Liver (tissue), 9 donors: ENCODE results near the gene TAF7. TPM values are rescaled to one million over a fixed set of nuclear protein-coding genes. Genes with fewer than 3 reads are reported as not detected.

Experiments used
- DNase-seq: peaks from one replicate; pipeline ENCODE4 v3.0.0-alpha.2; 2017; ENCODE audit warnings: low spot score
- H3K27ac ChIP-seq, 2 donors: one replicate each; pipeline ENCODE4 v1.7.0; 2013; ENCODE audit warnings: inconsistent platforms in 2 of 2, low read length in 2 of 2, control low read depth in 1 of 2, low read depth in 1 of 2, mild to moderate bottlenecking in 1 of 2
- H3K27me3 ChIP-seq, 4 donors: one replicate each; pipeline versions ENCODE4 v1.6.1 to v1.7.0; 2013; ENCODE audit warnings: low read length in 3 of 4, inconsistent platforms in 1 of 4, mild to moderate bottlenecking in 1 of 4, moderate library complexity in 1 of 4; ENCODE audit not compliant: control insufficient read depth in 4 of 4, insufficient read depth in 4 of 4
- H3K36me3 ChIP-seq, 4 donors: one replicate each; pipeline versions ENCODE4 v1.6.1 to v1.7.0; 2013; ENCODE audit warnings: low read length in 3 of 4, mild to moderate bottlenecking in 3 of 4, low read depth in 1 of 4, moderate library complexity in 1 of 4; ENCODE audit not compliant: control insufficient read depth in 4 of 4, insufficient read depth in 3 of 4
- H3K4me1 ChIP-seq, 4 donors: one replicate each; pipeline versions ENCODE4 v1.6.1 to v1.7.0; 2013; ENCODE audit warnings: low read length in 3 of 4, mild to moderate bottlenecking in 3 of 4, moderate library complexity in 1 of 4; ENCODE audit not compliant: control insufficient read depth in 4 of 4, insufficient read depth in 4 of 4
- H3K4me3 ChIP-seq, 3 donors: one replicate each; pipeline versions ENCODE4 v1.6.1 to v1.7.0; 2013; ENCODE audit warnings: low read length in 3 of 3, control low read depth in 1 of 3, low read depth in 1 of 3, mild to moderate bottlenecking in 1 of 3
- H3K9ac ChIP-seq, 2 donors: one replicate each; pipeline ENCODE4 v1.7.0; 2013; ENCODE audit warnings: low read length in 2 of 2, mild to moderate bottlenecking in 2 of 2, moderate library complexity in 2 of 2, control low read depth in 1 of 2, low read depth in 1 of 2
- H3K9me3 ChIP-seq, 4 donors: one replicate each; pipeline versions ENCODE4 v1.6.1 to v1.7.0; 2013; ENCODE audit warnings: low read length in 3 of 4; ENCODE audit not compliant: control insufficient read depth in 4 of 4
- CTCF ChIP-seq: fragments of 150-350 bp; IDR thresholded peaks from 2 replicates; pipeline ENCODE4 v1.5.1; 2017; ENCODE audit warnings: improper control_type of control experiment, low read depth, low read length; ENCODE audit not compliant: missing input control
- EGR1 ChIP-seq, 2 donors: IDR thresholded peaks; 2 replicates each; pipeline ENCODE4 v1.6.1; 2016 to 2018; ENCODE audit warnings: antibody characterized with exemption in 2 of 2, low read depth in 2 of 2
- FOXA1 ChIP-seq: IDR thresholded peaks from 2 replicates; pipeline ENCODE4 v1.6.1; 2016; ENCODE audit warnings: antibody characterized with exemption
- FOXA2 ChIP-seq: IDR thresholded peaks from 2 replicates; pipeline ENCODE4 v1.6.1; 2016; ENCODE audit warnings: antibody characterized with exemption
- GABPA ChIP-seq, 2 donors: IDR thresholded peaks in 1 of 2; conservative IDR thresholded peaks in 1 of 2; 2 replicates each; pipeline ENCODE4 v1.6.1; 2016; ENCODE audit warnings: antibody characterized with exemption in 2 of 2, mild to moderate bottlenecking in 1 of 2, moderate library complexity in 1 of 2
- HNF4G ChIP-seq: IDR thresholded peaks from 2 replicates; pipeline ENCODE4 v1.6.1; 2016; ENCODE audit warnings: antibody characterized with exemption
- JUND ChIP-seq, 2 donors: IDR thresholded peaks; 2 replicates each; pipeline ENCODE4 v1.6.1; 2016; ENCODE audit warnings: antibody characterized with exemption in 2 of 2
- MAX ChIP-seq: IDR thresholded peaks from 2 replicates; pipeline ENCODE4 v1.6.1; 2016; ENCODE audit warnings: antibody characterized with exemption
- RAD21 ChIP-seq, 2 donors: IDR thresholded peaks; 2 replicates each; pipeline ENCODE4 v1.6.1; 2016; ENCODE audit warnings: antibody characterized with exemption in 2 of 2, mild to moderate bottlenecking in 2 of 2
- REST ChIP-seq: IDR thresholded peaks from 2 replicates; pipeline ENCODE4 v1.6.1; 2016; ENCODE audit warnings: antibody characterized with exemption, mild to moderate bottlenecking
- RXRA ChIP-seq, 2 donors: IDR thresholded peaks; 2 replicates each; pipeline ENCODE4 v1.6.1; 2017 to 2018; ENCODE audit warnings: antibody characterized with exemption in 2 of 2, mild to moderate bottlenecking in 1 of 2
- TAF1 ChIP-seq: conservative IDR thresholded peaks from 2 replicates; pipeline ENCODE4 v1.6.1; 2016; ENCODE audit warnings: antibody characterized with exemption, mild to moderate bottlenecking
- YY1 ChIP-seq: IDR thresholded peaks from 2 replicates; pipeline ENCODE4 v1.6.1; 2016; ENCODE audit warnings: antibody characterized with exemption, mild to moderate bottlenecking
- WGBS: extraction: QIAGEN DNeasy Blood & Tissue Kit; methylation state at CpG from one replicate; pipeline ENCODE4 v1.1.7; 2013; 5-methylcytosine and 5-hydroxymethylcytosine counted together
- polyA plus RNA-seq, 2 donors: library from polyadenylated mRNA; stranded (reverse) in 1 of 2; unstranded in 1 of 2; fragments of 200-250 nt in 1 of 2; fragments of >200 nt in 1 of 2; fragmentation: Nextera tagmentation in 1 of 2; extraction: Ambion mirVana in 1 of 2; gene quantifications; one replicate each; pipeline versions ENCODE4 v1.2.1 to v1.2.3, GENCODE V29; 2013 to 2015
- total RNA-seq, 2 donors: library from RNA; depleted of rRNA; stranded (reverse); fragments of >200 nt; gene quantifications; one replicate each; pipeline ENCODE4 v1.2.3, GENCODE V29; 2014
- donor health status: healthy.
- donor health status: healthy.
- donor health status: healthy.
- donor health status: healthy.
- donor health status: healthy.

The TAF7 gene
- total and polyA plus RNA-seq, 4 donors = 23.5 to 36.3 (median 28.2) TPM

GRCh38 chr5:141343953-141344463, 23.4 kb upstream of the TAF7 start:
- no peak for DNase-seq
- WGBS = 26% methylated on average over 31 of the region's 31 CpGs
- peaks cover 0 to 13% (median 6%) of the 10 kb centered on the region in 4 donors for H3K27me3 ChIP-seq
- H3K9ac ChIP-seq = no peak overlapping the region
- no peak overlapping the region for H3K27ac ChIP-seq
- H3K4me1 ChIP-seq = no peaks in the 10 kb centered on the region
- peaks cover 29 to 78% (median 37%) of the 10 kb centered on the region in 4 donors for H3K9me3 ChIP-seq
- peak overlapping the region in 2 of 3 donors; percentile 16 to 42 for H3K4me3 ChIP-seq
- peaks cover 0 to 2% (median 0%) of the 10 kb centered on the region in 4 donors for H3K36me3 ChIP-seq
- TF ChIP-seq HNF4G = no peak
- TF ChIP-seq RXRA (IDR thresholded peaks at IDR 0.05) = no peak
- TF ChIP-seq JUND (IDR thresholded peaks at IDR 0.05) = no peak
- TF ChIP-seq REST = no peak

- peak within 1 kb of the TSS; percentile 16 to 61 (median 38) for H3K4me3 ChIP-seq
- TF ChIP-seq GABPA (IDR thresholded peaks at IDR 0.05 in 1 of 2, conservative IDR thresholded peaks at IDR 0.05 in 1 of 2) (no peak), EGR1 (IDR thresholded peaks at IDR 0.05; ENCODE audit: low read depth in 2 of 2) (no peak), FOXA2 (no peak), YY1 (no peak), REST (no peak), RXRA (IDR thresholded peaks at IDR 0.05) (no peak), TAF1 (no peak), HNF4G (no peak), MAX (no peak), CTCF (peak; percentile 19), JUND (IDR thresholded peaks at IDR 0.05) (no peak), FOXA1 (no peak), RAD21 (IDR thresholded peaks at IDR 0.05) (peak; percentile 21 to 33)
- H3K27ac ChIP-seq = no peak within 1 kb of the TSS
- H3K4me1 ChIP-seq = no peaks in the 10 kb centered on the region
- no peak for DNase-seq
- peaks cover 0 to 17% (median 9%) of the 10 kb centered on the region in 4 donors for H3K27me3 ChIP-seq
- H3K36me3 ChIP-seq = peaks cover 0 to 2% (median 0%) of the 10 kb centered on the region in 4 donors
- WGBS = 21% methylated on average over 9 of the region's 9 CpGs
- peaks cover 26 to 78% (median 37%) of the 10 kb centered on the region in 4 donors for H3K9me3 ChIP-seq
- no peak within 1 kb of the TSS for H3K9ac ChIP-seq
Observed at GRCh38 chr5:141343242-141343952, 22.8 kb upstream of the TAF7 start, which contains the start of gene PCDHGA3. Gene PCDHGA3 (plus strand): TSS chr5:141343829. CDS start chr5:141344034, 205 bp downstream.
